ENCODE data around the gene TMEM212. TPM values are rescaled to one million over a fixed set of nuclear protein-coding genes. Genes with fewer than 3 reads are reported as not detected.

The TMEM212 gene
- polyA plus RNA-seq, 1 experiment: not detected

- Histone ChIP-seq H3K36me3 (ENCODE audit: control insufficient read depth, insufficient read depth, low read length) (no peaks in the 10 kb centered on the region), H3K4me3 (ENCODE audit: low read depth, low read length) (no peak overlapping the region), H3K27me3 (ENCODE audit: control insufficient read depth, insufficient read depth, low read length) (no peaks in the 10 kb centered on the region)
- no peak for TF ChIP-seq CTCF (IDR thresholded peaks at IDR 0.05; ENCODE audit: insufficient read depth, low read depth, low read length)
- DNase-seq (ENCODE audit: low read depth): no peak
- CTCF ChIA-PET: interaction anchor here (0.6 kb wide), 1 partner anchor 1872 kb away, joined by 3 read pairs; no protein-coding TSS in a partner anchor
- POLR2A ChIA-PET: no interaction called here
These were observed 4.6 kb downstream of the TMEM212 start for GRCh38 chr3:171847595-171848259.

GRCh38 chr3:171849617-171850319, 6.6 kb downstream of the TMEM212 start:
- DNase-seq (ENCODE audit: low read depth): no peak
- Histone ChIP-seq H3K36me3 (ENCODE audit: control insufficient read depth, insufficient read depth, low read length) (no peaks in the 10 kb centered on the region), H3K27me3 (ENCODE audit: control insufficient read depth, insufficient read depth, low read length) (no peaks in the 10 kb centered on the region), H3K4me3 (ENCODE audit: low read depth, low read length) (no peak overlapping the region)
- ChIA-PET CTCF (no interaction called here), POLR2A (no interaction called here)
- TF ChIP-seq CTCF (IDR thresholded peaks at IDR 0.05; ENCODE audit: insufficient read depth, low read depth, low read length): no peak

- H3K4me3 ChIP-seq (ENCODE audit: low read depth, low read length): no peak overlapping the region
- no peak for DNase-seq (ENCODE audit: low read depth)
- ChIA-PET CTCF (no interaction called here), POLR2A (no interaction called here)
- no peaks in the 10 kb centered on the region for H3K36me3 ChIP-seq (ENCODE audit: control insufficient read depth, insufficient read depth, low read length)
- no peak for TF ChIP-seq CTCF (IDR thresholded peaks at IDR 0.05; ENCODE audit: insufficient read depth, low read depth, low read length)
- no peaks in the 10 kb centered on the region for H3K27me3 ChIP-seq (ENCODE audit: control insufficient read depth, insufficient read depth, low read length)
These were observed 7.3 kb downstream of the TMEM212 start for GRCh38 chr3:171850320-171850959.

- Histone ChIP-seq H3K36me3 (ENCODE audit: control insufficient read depth, insufficient read depth, low read length) (no peaks in the 10 kb centered on the region), H3K27me3 (ENCODE audit: control insufficient read depth, insufficient read depth, low read length) (no peaks in the 10 kb centered on the region), H3K4me3 (ENCODE audit: low read depth, low read length) (no peak overlapping the region)
- no peak for DNase-seq (ENCODE audit: low read depth)
- TF ChIP-seq CTCF (IDR thresholded peaks at IDR 0.05; ENCODE audit: insufficient read depth, low read depth, low read length): no peak
- ChIA-PET CTCF (no interaction called here), POLR2A (no interaction called here)
These were observed 8.0 kb downstream of the TMEM212 start for GRCh38 chr3:171850960-171851659.

GRCh38 chr3:171851660-171852058, 8.5 kb downstream of the TMEM212 start:
- no peaks in the 10 kb centered on the region for H3K36me3 ChIP-seq (ENCODE audit: control insufficient read depth, insufficient read depth, low read length)
- H3K27me3 ChIP-seq (ENCODE audit: control insufficient read depth, insufficient read depth, low read length): no peaks in the 10 kb centered on the region
- CTCF ChIA-PET: no interaction called here
- DNase-seq (ENCODE audit: low read depth): no peak
- no peak overlapping the region for H3K4me3 ChIP-seq (ENCODE audit: low read depth, low read length)
- TF ChIP-seq CTCF (IDR thresholded peaks at IDR 0.05; ENCODE audit: insufficient read depth, low read depth, low read length): no peak
- POLR2A ChIA-PET: no interaction called here

Data from BJ (cell line).